Left ventricle myocardium inferior (tissue), 1 donor: ENCODE results near the gene PAQR3. TPM values are rescaled to one million over a fixed set of nuclear protein-coding genes. Genes with fewer than 3 reads are reported as not detected.

Source experiments
- DNase-seq: peaks from one replicate; pipeline ENCODE4 v3.0.0-alpha.2; 2020
- H3K27ac ChIP-seq: fragments of 200-600 bp; replicated peaks from 2 replicates; pipeline ENCODE4 v1.8.0; 2021
- H3K27me3 ChIP-seq: fragments of 200-600 bp; 2 replicates; pipeline ENCODE4 v1.8.0; 2021; ENCODE audit warnings: low read depth
- H3K36me3 ChIP-seq: fragments of 200-600 bp; 2 replicates; pipeline ENCODE4 v1.8.0; 2021
- H3K4me1 ChIP-seq: fragments of 200-600 bp; 2 replicates; pipeline ENCODE4 v1.8.0; 2021
- H3K4me3 ChIP-seq: fragments of 200-600 bp; 2 replicates; pipeline ENCODE4 v1.8.0; 2021; ENCODE audit warnings: mild to moderate bottlenecking, moderate library complexity
- H3K9me3 ChIP-seq: fragments of 200-600 bp; replicated peaks from 2 replicates; pipeline ENCODE4 v1.8.0; 2021
- CTCF ChIP-seq: fragments of 200-600 bp; IDR thresholded peaks from 2 replicates; pipeline ENCODE4 v1.8.0; 2021; ENCODE audit warnings: antibody characterized with exemption, mild to moderate bottlenecking, borderline replicate concordance
- intact Hi-C: fragments of 100-400 bp; cut with micrococcal nuclease; formaldehyde crosslinking; loops from one replicate; pipeline ENCODE4 v1.11.0; 2022
- total RNA-seq: library from RNA; stranded (reverse); fragmentation: NEBNext Ultra II Directional; extraction: Animal tissue kit (Norgen Biotek cat#: 25700); gene quantifications from one replicate; pipeline ENCODE4 v1.2.1, GENCODE V29; 2021
- donor health status: DM: no; HTN: yes; CAD: no; lungs with severe emphysema.

Gene PAQR3
- total RNA-seq, 1 donor from 2014 or later = 9.8 TPM

- Histone ChIP-seq H3K4me3 (no peak overlapping the region), H3K27ac (no peak overlapping the region), H3K36me3 (no peaks in the 10 kb centered on the region), H3K27me3 (no peaks in the 10 kb centered on the region), H3K4me1 (no peaks in the 10 kb centered on the region), H3K9me3 (no peaks in the 10 kb centered on the region)
- no peak for TF ChIP-seq CTCF
- intact Hi-C loops = loop anchor here (10.0 kb wide), 1 partner anchor 1262 kb away; no protein-coding TSS in a partner anchor
- DNase-seq = no peak
Observed at GRCh38 chr4:78953231-78953630, 14.0 kb upstream of the PAQR3 start.

- Histone ChIP-seq H3K9me3 (no peaks in the 10 kb centered on the region), H3K27me3 (no peaks in the 10 kb centered on the region), H3K36me3 (no peaks in the 10 kb centered on the region), H3K4me1 (no peaks in the 10 kb centered on the region), H3K4me3 (no peak overlapping the region), H3K27ac (no peak overlapping the region)
- peak; percentile 77 for TF ChIP-seq CTCF
- no peak for DNase-seq
- intact Hi-C loops = loop anchor here (10.0 kb wide), 1 partner anchor 1263 kb away; no protein-coding TSS in a partner anchor
Observed at GRCh38 chr4:78951862-78952472, 12.7 kb upstream of the PAQR3 start.

GRCh38 chr4:78949735-78950134, 10.5 kb upstream of the PAQR3 start:
- Histone ChIP-seq H3K4me3 (no peak overlapping the region), H3K9me3 (no peaks in the 10 kb centered on the region), H3K27me3 (no peaks in the 10 kb centered on the region), H3K36me3 (no peaks in the 10 kb centered on the region), H3K27ac (no peak overlapping the region), H3K4me1 (no peaks in the 10 kb centered on the region)
- no peak for TF ChIP-seq CTCF
- intact Hi-C loops = loop anchor here (10.0 kb wide), 1 partner anchor 1265 kb away; no protein-coding TSS in a partner anchor
- DNase-seq = no peak

- no peak for TF ChIP-seq CTCF
- H3K4me3 ChIP-seq = no peak overlapping the region
Observed at GRCh38 chr4:78945651-78946179, 6.5 kb upstream of the PAQR3 start.

GRCh38 chr4:78944381-78944780, 5.1 kb upstream of the PAQR3 start:
- intact Hi-C loops = no loop called here
- peaks cover 10% of the 10 kb centered on the region for H3K4me1 ChIP-seq
- no peaks in the 10 kb centered on the region for H3K36me3 ChIP-seq
- no peak for DNase-seq
- H3K9me3 ChIP-seq = no peaks in the 10 kb centered on the region
- H3K27me3 ChIP-seq = no peaks in the 10 kb centered on the region
- H3K27ac ChIP-seq = no peak overlapping the region
- TF ChIP-seq CTCF = no peak
- no peak overlapping the region for H3K4me3 ChIP-seq

More at GRCh38 chr4:78945651-78946179, 6.5 kb upstream of the PAQR3 start:
- no peaks in the 10 kb centered on the region for H3K4me1 ChIP-seq
- intact Hi-C loops = no loop called here
- no peaks in the 10 kb centered on the region for H3K36me3 ChIP-seq
- H3K27ac ChIP-seq = no peak overlapping the region
- no peak for DNase-seq
- H3K27me3 ChIP-seq = no peaks in the 10 kb centered on the region
- no peaks in the 10 kb centered on the region for H3K9me3 ChIP-seq
